Mesenchymal stem cell (in vitro differentiated cells and primary cell): ENCODE results near the gene VIPR2.
"Not testable (repeated sequence)": the region's sequence is repeated elsewhere in the genome, so short reads cannot be mapped to it uniquely, and the experiment has no call there.

ENCODE experiments used
- DNase-seq: peaks from one replicate; pipeline ENCODE4 v3.0.0-alpha.2; 2013
- H2AFZ ChIP-seq: one replicate; pipeline ENCODE4 v1.6.1; 2013; ENCODE audit warnings: low read depth, mild to moderate bottlenecking, control low read depth, inconsistent platforms, low read length, moderate library complexity
- H2AK5ac ChIP-seq: 2 replicates; pipeline ENCODE4 v1.6.1; 2013; ENCODE audit warnings: low read length, moderate library complexity, mild to moderate bottlenecking, inconsistent platforms; ENCODE audit not compliant: severe bottlenecking
- H2BK120ac ChIP-seq: one replicate; pipeline ENCODE4 v1.6.1; 2013; ENCODE audit warnings: low read depth, mild to moderate bottlenecking, inconsistent platforms, low read length, moderate library complexity
- H2BK12ac ChIP-seq, 2 experiments: one replicate each; pipeline ENCODE4 v1.6.1; 2013; ENCODE audit warnings: inconsistent platforms in 2 of 2, low read length in 2 of 2, mild to moderate bottlenecking in 2 of 2, moderate library complexity in 2 of 2, control low read depth in 1 of 2
- H2BK15ac ChIP-seq: one replicate; pipeline ENCODE4 v1.6.1; 2013; ENCODE audit warnings: mild to moderate bottlenecking, low read depth, inconsistent platforms; ENCODE audit not compliant: poor library complexity, severe bottlenecking
- H2BK5ac ChIP-seq: 2 replicates; pipeline ENCODE4 v1.6.1; 2013; ENCODE audit warnings: low read depth, mild to moderate bottlenecking, low read length, control low read depth, inconsistent platforms; ENCODE audit not compliant: poor library complexity, severe bottlenecking
- H3K14ac ChIP-seq, 2 experiments: one replicate each; pipeline ENCODE4 v1.6.1; 2013; ENCODE audit warnings: inconsistent platforms in 2 of 2, low read length in 2 of 2, control low read depth in 1 of 2, mild to moderate bottlenecking in 1 of 2, moderate library complexity in 1 of 2
- H3K18ac ChIP-seq, 2 experiments: one replicate each; pipeline ENCODE4 v1.6.1; 2013; ENCODE audit warnings: inconsistent platforms in 2 of 2, low read length in 2 of 2, control low read depth in 1 of 2, low read depth in 1 of 2, mild to moderate bottlenecking in 1 of 2
- H3K23ac ChIP-seq, 2 experiments: one replicate each; pipeline ENCODE4 v1.6.1; 2013; ENCODE audit warnings: inconsistent platforms in 2 of 2, low read length in 2 of 2, mild to moderate bottlenecking in 2 of 2, moderate library complexity in 2 of 2, control low read depth in 1 of 2
- H3K27ac ChIP-seq: 2 replicates; pipeline ENCODE4 v1.5.1; 2013; ENCODE audit warnings: mild to moderate bottlenecking, moderate library complexity, low read length, control low read depth, inconsistent platforms; ENCODE audit not compliant: poor library complexity, severe bottlenecking
- H3K27me3 ChIP-seq, 2 experiments: 2 replicates each; pipeline versions ENCODE4 v1.6.1 to v1.7.0; 2013; ENCODE audit warnings: low read length in 2 of 2, mild to moderate bottlenecking in 2 of 2, moderate library complexity in 2 of 2, control low read depth in 1 of 2, inconsistent platforms in 1 of 2; ENCODE audit not compliant: control insufficient read depth in 1 of 2, insufficient read depth in 1 of 2
- H3K36me3 ChIP-seq, 2 experiments: 2 replicates each; pipeline versions ENCODE4 v1.6.1 to v1.7.0; 2013; ENCODE audit warnings: low read length in 2 of 2, control low read depth in 1 of 2, inconsistent platforms in 1 of 2, low read depth in 1 of 2, mild to moderate bottlenecking in 1 of 2; ENCODE audit not compliant: insufficient read depth in 2 of 2, control insufficient read depth in 1 of 2
- H3K4ac ChIP-seq, 2 experiments: one replicate each; pipeline ENCODE4 v1.6.1; 2013; ENCODE audit warnings: inconsistent platforms in 2 of 2, low read length in 2 of 2, mild to moderate bottlenecking in 2 of 2, moderate library complexity in 2 of 2, control low read depth in 1 of 2, low read depth in 1 of 2
- H3K4me1 ChIP-seq: 2 replicates; pipeline ENCODE4 v1.6.1; 2013; ENCODE audit warnings: low read depth, low read length, control low read depth; ENCODE audit not compliant: control insufficient read depth, insufficient read depth
- H3K4me2 ChIP-seq: 2 replicates; pipeline ENCODE4 v1.6.1; 2013; ENCODE audit warnings: low read length, mild to moderate bottlenecking, inconsistent platforms; ENCODE audit not compliant: poor library complexity, severe bottlenecking
- H3K4me3 ChIP-seq, 2 experiments: 2 replicates each; pipeline versions ENCODE4 v1.5.1 to v1.7.0; 2013; ENCODE audit warnings: low read length in 2 of 2, mild to moderate bottlenecking in 2 of 2, control low read depth in 1 of 2, low read depth in 1 of 2; ENCODE audit not compliant: insufficient read depth in 1 of 2
- H3K79me1 ChIP-seq: replicated peaks from 2 replicates; pipeline ENCODE4 v1.6.1; 2013; ENCODE audit warnings: mild to moderate bottlenecking, control low read depth, low read length, inconsistent platforms; ENCODE audit not compliant: poor library complexity, severe bottlenecking
- H3K9ac ChIP-seq: 2 replicates; pipeline ENCODE4 v1.7.0; 2013; ENCODE audit warnings: mild to moderate bottlenecking, low read length, moderate library complexity
- H3K9me3 ChIP-seq: 2 replicates; pipeline ENCODE4 v1.7.0; 2013; ENCODE audit warnings: mild to moderate bottlenecking, low read length; ENCODE audit not compliant: control insufficient read depth
- H4K8ac ChIP-seq: one replicate; pipeline ENCODE4 v1.6.1; 2013; ENCODE audit warnings: inconsistent platforms, mild to moderate bottlenecking, low read length, moderate library complexity
- H4K91ac ChIP-seq: one replicate; pipeline ENCODE4 v1.6.1; 2013; ENCODE audit warnings: mild to moderate bottlenecking, low read length, inconsistent platforms
- WGBS: methylation state at CpG from one replicate; pipeline ENCODE4 v1.1.7; 2013; ENCODE audit warnings: mixed read lengths; 5-methylcytosine and 5-hydroxymethylcytosine counted together

Gene VIPR2

DNA sequence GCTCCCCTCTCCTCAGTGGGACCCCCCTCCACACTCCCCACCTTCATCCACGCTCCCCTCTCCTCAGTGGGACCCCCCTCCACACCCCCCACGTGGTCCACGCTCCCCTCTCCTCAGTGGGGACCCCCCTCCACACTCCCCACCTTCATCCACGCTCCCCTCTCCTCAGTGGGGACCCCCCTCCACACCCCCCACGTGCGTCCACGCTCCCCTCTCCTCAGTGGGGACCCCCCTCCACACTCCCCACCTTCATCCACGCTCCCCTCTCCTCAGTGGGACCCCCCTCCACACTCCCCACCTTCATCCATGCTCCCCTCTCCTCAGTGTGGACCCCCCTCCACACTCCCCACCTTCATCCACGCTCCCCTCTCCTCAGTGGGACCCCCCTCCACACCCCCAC lies 146.4 kb downstream of the VIPR2 start:
- not testable (repeated sequence) for DNase-seq, H3K4me1 ChIP-seq, H2BK120ac ChIP-seq, H2BK15ac ChIP-seq, H3K27ac ChIP-seq, H3K79me1 ChIP-seq, H3K23ac ChIP-seq, H4K91ac ChIP-seq, H2AFZ ChIP-seq, H3K4me2 ChIP-seq, H4K8ac ChIP-seq, H2AK5ac ChIP-seq, H2BK5ac ChIP-seq, H3K9ac ChIP-seq, H3K4me3 ChIP-seq, H3K4ac ChIP-seq, H3K18ac ChIP-seq, H3K36me3 ChIP-seq, H3K14ac ChIP-seq, H2BK12ac ChIP-seq
- Histone ChIP-seq H3K9me3 (peaks cover 12% of the 10 kb centered on the region), H3K27me3 (peaks cover 13 to 54% of the 10 kb centered on the region in 2 experiments)
- WGBS: 76% methylated on average over 4 of the region's 9 CpGs

DNA sequence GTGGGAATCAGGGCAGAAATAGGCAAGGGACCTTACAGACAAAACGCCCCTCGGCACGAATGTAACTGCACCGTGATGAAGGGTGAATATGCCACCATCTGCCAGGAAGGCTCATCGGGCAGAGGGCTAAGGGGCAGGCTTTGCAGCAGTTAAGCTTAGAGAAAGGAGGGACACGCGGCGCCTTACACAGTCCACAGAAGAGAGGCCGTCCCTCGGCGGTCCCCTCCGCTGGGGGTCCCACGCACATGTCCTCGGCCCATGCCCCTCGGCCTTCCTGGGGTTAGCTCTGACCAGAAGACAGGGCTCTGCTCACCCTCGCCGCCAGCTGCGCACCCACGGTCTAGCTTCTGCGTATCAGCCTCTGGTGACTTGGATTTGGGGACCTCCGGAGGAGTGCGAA lies 147.2 kb downstream of the VIPR2 start:
- Histone ChIP-seq H4K8ac (no peak overlapping the region), H2AK5ac (no peak overlapping the region), H3K27ac (no peak overlapping the region), H2BK5ac (no peak overlapping the region), H3K4me3 (no peak overlapping the region), H3K27me3 (peaks cover 21 to 59% of the 10 kb centered on the region in 2 experiments), H2AFZ (no peak overlapping the region), H3K9ac (no peak overlapping the region), H3K4ac (no peak overlapping the region), H3K14ac (no peak overlapping the region), H2BK12ac (no peak overlapping the region), H3K18ac (no peak overlapping the region), H3K4me1 (peaks cover 3% of the 10 kb centered on the region), H2BK120ac (no peak overlapping the region), H3K79me1 (no peaks in the 10 kb centered on the region), H4K91ac (no peak overlapping the region), H2BK15ac (no peak overlapping the region), H3K4me2 (no peak overlapping the region), H3K9me3 (peaks cover 12% of the 10 kb centered on the region), H3K23ac (no peak overlapping the region), H3K36me3 (no peaks in the 10 kb centered on the region)
- 58% methylated on average over 19 of the region's 22 CpGs for WGBS
- DNase-seq: no peak

- Histone ChIP-seq H2BK15ac (no peak overlapping the region), H3K79me1 (no peaks in the 10 kb centered on the region), H2AFZ (no peak overlapping the region), H3K18ac (no peak overlapping the region), H3K27ac (no peak overlapping the region), H4K8ac (no peak overlapping the region), H3K9ac (no peak overlapping the region), H3K36me3 (no peaks in the 10 kb centered on the region), H3K9me3 (peaks cover 12% of the 10 kb centered on the region), H2AK5ac (no peak overlapping the region), H2BK12ac (no peak overlapping the region), H3K4me3 (no peak overlapping the region), H3K23ac (no peak overlapping the region), H3K14ac (no peak overlapping the region), H2BK5ac (no peak overlapping the region), H3K27me3 (peaks cover 25 to 63% of the 10 kb centered on the region in 2 experiments), H4K91ac (no peak overlapping the region), H3K4me2 (no peak overlapping the region), H3K4ac (no peak overlapping the region), H3K4me1 (peaks cover 3% of the 10 kb centered on the region), H2BK120ac (no peak overlapping the region)
- no peak for DNase-seq
- 41% methylated on average over 32 of the region's 32 CpGs for WGBS
Observed at GRCh38 chr7:158997110-158997453, 147.6 kb downstream of the VIPR2 start.

DNA sequence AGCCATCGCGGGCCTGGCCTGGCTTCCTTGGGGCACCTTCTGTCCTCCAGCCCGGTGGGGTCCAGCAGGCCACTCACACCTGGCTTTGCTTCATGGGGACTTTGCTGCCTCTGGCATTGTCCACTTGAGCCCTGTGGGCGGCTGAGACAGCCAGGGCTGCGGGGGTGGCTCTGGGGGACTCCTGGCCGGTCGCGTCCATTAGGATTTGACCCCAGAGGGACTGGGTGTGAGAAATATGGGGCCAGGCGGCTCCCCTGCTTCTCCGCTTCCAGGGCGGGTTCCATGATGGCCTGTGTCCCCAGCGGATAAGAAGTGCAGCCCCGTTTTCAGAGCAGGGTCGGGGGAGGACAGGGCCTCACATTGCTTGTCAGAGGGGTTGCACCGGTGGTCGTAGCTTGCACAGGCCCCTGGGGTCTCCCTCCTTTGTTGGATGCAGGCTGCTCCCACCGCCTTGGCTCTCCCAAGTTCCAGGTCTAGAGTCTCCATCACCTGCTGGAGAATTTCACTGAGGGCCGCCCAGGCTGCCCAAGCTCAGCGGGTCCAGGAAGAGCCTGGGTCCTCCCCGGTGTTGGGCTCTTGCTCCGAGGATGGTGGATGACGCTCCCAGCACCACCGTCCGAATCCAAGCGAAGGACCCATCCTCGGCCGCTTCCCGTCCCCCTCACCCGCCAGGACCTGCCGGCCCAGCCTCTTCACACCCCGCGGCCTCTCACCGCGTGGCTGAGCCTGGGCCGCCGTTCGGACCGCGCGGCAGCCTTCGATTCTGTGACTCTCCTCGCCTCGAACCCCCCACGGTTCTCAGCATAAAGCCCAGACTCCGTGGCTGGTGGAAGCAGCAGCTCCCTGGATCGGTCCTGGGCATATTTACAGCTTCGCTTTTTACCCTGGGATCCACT lies 148.2 kb downstream of the VIPR2 start:
- Histone ChIP-seq H3K23ac (no peak overlapping the region), H2BK15ac (no peak overlapping the region), H3K4me1 (peaks cover 3% of the 10 kb centered on the region), H3K4me3 (no peak overlapping the region), H3K27me3 (peaks cover 31 to 67% of the 10 kb centered on the region in 2 experiments), H3K4ac (no peak overlapping the region), H3K18ac (no peak overlapping the region), H2BK120ac (no peak overlapping the region), H4K91ac (no peak overlapping the region), H3K14ac (no peak overlapping the region), H2BK5ac (no peak overlapping the region), H2AFZ (no peak overlapping the region), H3K9me3 (peaks cover 12% of the 10 kb centered on the region), H2BK12ac (no peak overlapping the region), H4K8ac (no peak overlapping the region), H3K79me1 (no peaks in the 10 kb centered on the region), H2AK5ac (no peak overlapping the region), H3K36me3 (no peaks in the 10 kb centered on the region), H3K9ac (no peak overlapping the region), H3K4me2 (no peak overlapping the region), H3K27ac (no peak overlapping the region)
- WGBS: 64% methylated on average over 47 of the region's 47 CpGs
- DNase-seq: no peak
